K562 (cell line): ENCODE data around the gene SPOUT1. TPM values are rescaled to one million over a fixed set of nuclear protein-coding genes. Genes with fewer than 3 reads are reported as not detected.

ENCODE experiments used
- ATAC-seq: fragments of 200-7000 bp; cut with Tn5 transposase; 3 replicates; pipeline ENCODE4 v1.9.1; 2020; ENCODE audit warnings: moderate library complexity
- BruUV-seq: library from RNA; stranded (reverse); fragments of 400-500 nt; replicated peaks from 2 replicates; lab custom pipeline; 2021; lab: Mats Ljungman, UMichigan
- CTCF ChIA-PET: fragments of 300-600 bp; formaldehyde crosslinking; extraction: SDS; loops from one replicate; lab custom pipeline; 2021; ENCODE audit warnings: low intra/inter-chr PET ratio; lab: Yijun Ruan, JAX
- POLR2A ChIA-PET: fragments of 300-600, 350-650 bp; sonication (Branson Sonifier 250); formaldehyde crosslinking; extraction: SDS; loops from one replicate; lab custom pipeline; 2021; ENCODE audit warnings: antibody characterized with exemption, inconsistent platforms; lab: Yijun Ruan, JAX
- DNase-seq, 4 experiments: peaks; one replicate each; pipeline versions ENCODE4 v3.0.0 to v3.0.0-alpha.2; 2011 to 2018; ENCODE audit warnings: low spot score in 3 of 4, mixed read lengths in 3 of 4; ENCODE audit errors: extremely low read depth in 1 of 4
- FAIRE-seq: peaks from 2 replicates; lab custom pipeline; 2011; peaks lifted over from hg19 to GRCh38; lab: Jason Lieb, UNC
- H2AFZ ChIP-seq: 2 replicates; pipeline ENCODE4 v1.6.0; 2011; ENCODE audit warnings: low read depth, low read length, control low read depth, inconsistent platforms
- H3K27ac ChIP-seq: fragments of 200-600 bp; 3 replicates; pipeline ENCODE4 v1.8.0; 2011; ENCODE audit warnings: low read depth, mild to moderate bottlenecking, control low read depth, inconsistent platforms, low read length, moderate library complexity, mixed read lengths; ENCODE audit errors: extremely low read depth
- H3K27me3 ChIP-seq, 2 experiments: fragments of 300-600 bp in 1 of 2; 2 replicates in 1 of 2; 3 replicates in 1 of 2; pipeline versions ENCODE4 v1.6.0 to v1.8.0; 2011; ENCODE audit warnings: inconsistent platforms in 2 of 2, low read length in 2 of 2, mild to moderate bottlenecking in 1 of 2, mixed read lengths in 1 of 2, moderate library complexity in 1 of 2; ENCODE audit not compliant: control insufficient read depth in 2 of 2, insufficient read depth in 2 of 2
- H3K36me3 ChIP-seq: fragments of 300-600 bp; 3 replicates; pipeline ENCODE4 v1.8.0; 2011; ENCODE audit warnings: mild to moderate bottlenecking, low read length, inconsistent platforms; ENCODE audit not compliant: control insufficient read depth, insufficient read depth
- H3K4me1 ChIP-seq, 2 experiments: fragments of 200-600 bp in 1 of 2; replicated peaks in 1 of 2; 2 replicates in 1 of 2; 3 replicates in 1 of 2; pipeline versions ENCODE4 v1.5.1 to v1.8.0; 2011; ENCODE audit warnings: inconsistent platforms in 2 of 2, low read length in 2 of 2, mild to moderate bottlenecking in 1 of 2, mixed read lengths in 1 of 2, moderate library complexity in 1 of 2; ENCODE audit not compliant: control insufficient read depth in 2 of 2, insufficient read depth in 2 of 2
- H3K4me2 ChIP-seq: 2 replicates; pipeline ENCODE4 v1.6.1; 2011; ENCODE audit warnings: low read length, control low read depth, inconsistent platforms, mixed read lengths; ENCODE audit not compliant: insufficient read depth
- H3K4me3 ChIP-seq: fragments of 200-600 bp; sonication (generic), shearing (Covaris generic); 2 replicates; pipeline ENCODE4 v1.5.1; 2016; ENCODE audit warnings: control low read depth, inconsistent platforms
- H3K79me2 ChIP-seq: fragments of 200-600 bp; 3 replicates; pipeline ENCODE4 v1.8.0; 2011; ENCODE audit warnings: low read length, inconsistent platforms; ENCODE audit not compliant: control insufficient read depth, insufficient read depth
- H3K9ac ChIP-seq, 2 experiments: 2 replicates each; pipeline versions ENCODE4 v1.6.0 to v1.6.1; 2011; ENCODE audit warnings: low read depth in 2 of 2, low read length in 2 of 2, control low read depth in 1 of 2, inconsistent platforms in 1 of 2, mild to moderate bottlenecking in 1 of 2, mixed read lengths in 1 of 2; ENCODE audit not compliant: insufficient read depth in 1 of 2
- H3K9me1 ChIP-seq: one replicate; pipeline ENCODE4 v1.6.0; 2011; ENCODE audit warnings: inconsistent platforms, mild to moderate bottlenecking, low read length, moderate library complexity; ENCODE audit not compliant: control insufficient read depth, insufficient read depth
- H3K9me3 ChIP-seq: replicated peaks from 2 replicates; pipeline ENCODE4 v1.5.1; 2011; ENCODE audit warnings: low read depth, low read length, inconsistent platforms; ENCODE audit not compliant: control insufficient read depth, insufficient read depth
- H4K20me1 ChIP-seq: replicated peaks from 2 replicates; pipeline ENCODE4 v1.6.1; 2011; ENCODE audit warnings: low read length, inconsistent platforms, mixed read lengths; ENCODE audit not compliant: control insufficient read depth, insufficient read depth
- ARHGAP35 ChIP-seq: fragments of 450-650 bp; IDR thresholded peaks from 2 replicates; pipeline ENCODE4 v1.6.1; 2018; ENCODE audit not compliant: partially characterized antibody
- BACH1 ChIP-seq: fragments of 200-800 bp; sonication (Bioruptor generic); IDR thresholded peaks from 2 replicates; pipeline ENCODE4 v1.6.1; 2016; ENCODE audit warnings: missing genetic modification characterization, missing compliant biosample characterization
- CHD1 ChIP-seq: fragments of 200-600 bp; sonication (generic); IDR thresholded peaks from one replicate; pipeline ENCODE4 v1.6.1; 2012; ENCODE audit warnings: mild to moderate bottlenecking, moderate library complexity, low read length, inconsistent platforms
- LARP7 ChIP-seq: fragments of 450-650 bp; IDR thresholded peaks from 2 replicates; pipeline ENCODE4 v1.6.1; 2016
- MCM3 ChIP-seq: fragments of 450-650 bp; IDR thresholded peaks from 2 replicates; pipeline ENCODE4 v1.6.1; 2016
- MCM5 ChIP-seq: fragments of 450-650 bp; IDR thresholded peaks from 2 replicates; pipeline ENCODE4 v1.6.1; 2016; ENCODE audit warnings: low read depth
- MTA2 ChIP-seq: fragments of 450-650 bp; IDR thresholded peaks from 2 replicates; pipeline ENCODE4 v1.6.1; 2016; ENCODE audit warnings: low read depth
- NR2C1 ChIP-seq, 2 experiments: fragments of 450-650 bp; IDR thresholded peaks; 2 replicates each; pipeline ENCODE4 v1.6.1; 2017; ENCODE audit warnings: mild to moderate bottlenecking in 2 of 2, antibody characterized with exemption in 1 of 2, inconsistent platforms in 1 of 2, missing compliant biosample characterization in 1 of 2, missing genetic modification characterization in 1 of 2
- PTRF ChIP-seq: fragments of 450-650 bp; IDR thresholded peaks from 2 replicates; pipeline ENCODE4 v1.6.1; 2016; ENCODE audit warnings: mild to moderate bottlenecking, missing genetic modification characterization, missing compliant biosample characterization
- XRCC3 ChIP-seq: fragments of 450-650 bp; IDR thresholded peaks from 2 replicates; pipeline ENCODE4 v1.6.1; 2017; ENCODE audit warnings: mild to moderate bottlenecking, moderate library complexity
- ZNF134 ChIP-seq: fragments of 250-450 bp; sonication (Bioruptor Pico); conservative IDR thresholded peaks from 2 replicates; pipeline ENCODE4 v1.4.0; 2020
- ZNF785 ChIP-seq: fragments of 250-450 bp; sonication (Bioruptor Pico); IDR thresholded peaks from 2 replicates; pipeline ENCODE4 v1.4.0; 2020; ENCODE audit warnings: mild to moderate bottlenecking
- WGBS: fragments of 100-300 bp; shearing (Covaris generic); methylation state at CpG from one replicate; pipeline ENCODE4 v1.1.6; 2016; ENCODE audit warnings: low coverage, mixed read lengths; ENCODE audit not compliant: insufficient coverage; ENCODE audit errors: missing lambda C conversion rate; 5-methylcytosine and 5-hydroxymethylcytosine counted together
- in situ Hi-C: fragments of 300-500 bp; cut with MboI; formaldehyde crosslinking; loops from 4 replicates; pipeline ENCODE4 v1.15.0; 2018; ENCODE audit warnings: inconsistent platforms, mixed read lengths
- intact Hi-C: fragments of 100-400 bp; cut with micrococcal nuclease; formaldehyde crosslinking; loops from 2 replicates; pipeline ENCODE4 v1.14.2; 2022
- polyA plus RNA-seq, 8 experiments: library from polyadenylated mRNA; depleted of rRNA in 4 of 8; stranded (reverse) in 5 of 8; unstranded in 3 of 8; fragments of >200 nt; fragmentation: Nextera tagmentation in 2 of 8; fragmentation: Illumina TruSeq in 1 of 8; extraction: Ambion mirVana in 2 of 8; extraction: Trizol in 1 of 8; gene quantifications; 2 replicates each; pipeline versions ENCODE4 v1.2.1 to v1.2.3, GENCODE V29; 2011 to 2014; ENCODE audit warnings: inconsistent platforms in 1 of 8, missing spikeins in 1 of 8
- total RNA-seq, 7 experiments: library from RNA; depleted of rRNA in 6 of 7; stranded (reverse); fragments of >200 nt in 6 of 7; fragmentation: Illumina TruSeq in 2 of 7; extraction: Trizol in 2 of 7; gene quantifications; 2 replicates each; pipeline versions ENCODE4 v1.2.1 to v1.2.3, GENCODE V29; 2011 to 2021; ENCODE audit warnings: low replicate concordance in 1 of 7
- TF ChIP-seq, protein P1 (sequence below): fragments of 250-450 bp; sonication (Bioruptor Pico); IDR thresholded peaks from 2 replicates; pipeline ENCODE4 v1.8.0; 2022; ENCODE audit warnings: moderate library complexity, mild to moderate bottlenecking, inconsistent platforms
- TF ChIP-seq, protein P2 (sequence below): fragments of 250-450 bp; sonication (Bioruptor Pico); IDR thresholded peaks from 2 replicates; pipeline ENCODE4 v1.5.0; 2021; ENCODE audit warnings: mild to moderate bottlenecking, borderline replicate concordance
- TF ChIP-seq, protein P3 (sequence below): fragments of 450-650 bp; conservative IDR thresholded peaks from 2 replicates; pipeline ENCODE4 v1.6.1; 2016; ENCODE audit warnings: missing genetic modification characterization, low read depth, mild to moderate bottlenecking, control low read depth, missing compliant biosample characterization

Gene SPOUT1
- total and polyA plus RNA-seq, 9 of the 15 experiments (the other 6 are each of a cell fraction or from before 2014, with no cell fraction given), result 10.6 to 121 (median 37.4) TPM

DNA sequence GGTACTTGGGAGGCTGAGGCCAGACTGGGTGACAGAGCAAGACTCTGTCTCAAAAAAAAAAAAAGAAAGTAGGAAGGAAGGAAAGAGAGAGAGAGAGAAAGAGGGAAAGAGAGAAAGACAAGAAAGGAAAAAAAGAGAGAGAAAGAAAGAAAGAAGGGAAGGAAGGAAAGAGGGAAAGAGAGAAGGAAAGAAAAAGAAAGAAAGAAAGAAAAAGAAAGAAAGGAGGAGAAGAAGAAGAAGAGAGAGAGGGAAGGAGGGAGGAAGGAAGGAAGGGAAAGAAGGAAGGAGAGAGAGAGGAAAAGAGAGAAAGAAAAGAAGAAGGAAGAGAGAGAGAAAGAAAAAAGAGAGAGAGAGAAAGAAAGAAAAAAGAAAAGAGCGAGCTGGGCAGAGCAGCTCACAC lies 54.8 kb downstream of the SPOUT1 start:
- H3K27ac ChIP-seq, result no peak overlapping the region
- CTCF ChIA-PET, result no interaction called here
- in situ Hi-C loops (no loop called here), intact Hi-C loops (no loop called here)
- BruUV-seq, result no TSS peak
- H3K9ac ChIP-seq, result no peak overlapping the region
- FAIRE-seq, result no peak
- peaks cover 18% of the 10 kb centered on the region for H3K79me2 ChIP-seq
- peaks cover 5 to 16% of the 10 kb centered on the region in 2 experiments; a peak in 3 of 5 replicates for H3K4me1 ChIP-seq
- H2AFZ ChIP-seq, result no peak overlapping the region
- H3K4me2 ChIP-seq, result no peak overlapping the region
- no peaks in the 10 kb centered on the region for H3K9me3 ChIP-seq
- WGBS, result 100% methylated on average over 1 of the region's 1 CpG
- DNase-seq, result no peak
- H3K27me3 ChIP-seq, result no peaks in the 10 kb centered on the region
- H3K9me1 ChIP-seq, result no peaks in the 10 kb centered on the region
- no peaks in the 10 kb centered on the region for H4K20me1 ChIP-seq
- H3K36me3 ChIP-seq, result no peaks in the 10 kb centered on the region; the same call in 2 of the 3 replicates
- H3K4me3 ChIP-seq, result no peak overlapping the region
- POLR2A ChIA-PET, result no interaction called here
- ATAC-seq, result no peak
- TF ChIP-seq, protein P1, sequence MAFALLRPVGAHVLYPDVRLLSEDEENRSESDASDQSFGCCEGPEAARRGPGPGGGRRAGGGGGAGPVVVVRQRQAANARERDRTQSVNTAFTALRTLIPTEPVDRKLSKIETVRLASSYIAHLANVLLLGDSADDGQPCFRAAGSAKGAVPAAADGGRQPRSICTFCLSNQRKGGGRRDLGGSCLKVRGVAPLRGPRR, result no peak
- TF ChIP-seq NR2C1 (IDR thresholded peaks at IDR 0.05) (0 out of 2 replicates have a peak, but pooled peaks have one; percentile 11), NR2C1 (tag; IDR thresholded peaks at IDR 0.05) (no peak), MCM3 (no peak), BACH1 (no peak), MTA2 (peak; percentile 30; the same call in 1 of the 2 replicates), MCM5 (no peak), ARHGAP35 (no peak), XRCC3 (no peak), CHD1 (no peak), ZNF785 (CRISPR knock-in tag) (no peak), ZNF134 (CRISPR knock-in tag) (no peak), LARP7 (peak; percentile 51; the same call in 1 of the 2 replicates), PTRF (tag) (no peak)
- TF ChIP-seq, protein P2, sequence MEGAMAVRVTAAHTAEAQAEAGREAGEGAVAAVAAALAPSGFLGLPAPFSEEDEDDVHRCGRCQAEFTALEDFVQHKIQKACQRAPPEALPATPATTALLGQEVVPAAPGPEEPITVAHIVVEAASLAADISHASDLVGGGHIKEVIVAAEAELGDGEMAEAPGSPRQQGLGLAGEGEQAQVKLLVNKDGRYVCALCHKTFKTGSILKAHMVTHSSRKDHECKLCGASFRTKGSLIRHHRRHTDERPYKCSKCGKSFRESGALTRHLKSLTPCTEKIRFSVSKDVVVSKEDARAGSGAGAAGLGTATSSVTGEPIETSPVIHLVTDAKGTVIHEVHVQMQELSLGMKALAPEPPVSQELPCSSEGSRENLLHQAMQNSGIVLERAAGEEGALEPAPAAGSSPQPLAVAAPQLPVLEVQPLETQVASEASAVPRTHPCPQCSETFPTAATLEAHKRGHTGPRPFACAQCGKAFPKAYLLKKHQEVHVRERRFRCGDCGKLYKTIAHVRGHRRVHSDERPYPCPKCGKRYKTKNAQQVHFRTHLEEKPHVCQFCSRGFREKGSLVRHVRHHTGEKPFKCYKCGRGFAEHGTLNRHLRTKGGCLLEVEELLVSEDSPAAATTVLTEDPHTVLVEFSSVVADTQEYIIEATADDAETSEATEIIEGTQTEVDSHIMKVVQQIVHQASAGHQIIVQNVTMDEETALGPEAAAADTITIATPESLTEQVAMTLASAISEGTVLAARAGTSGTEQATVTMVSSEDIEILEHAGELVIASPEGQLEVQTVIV, result no peak
- TF ChIP-seq, protein P3, sequence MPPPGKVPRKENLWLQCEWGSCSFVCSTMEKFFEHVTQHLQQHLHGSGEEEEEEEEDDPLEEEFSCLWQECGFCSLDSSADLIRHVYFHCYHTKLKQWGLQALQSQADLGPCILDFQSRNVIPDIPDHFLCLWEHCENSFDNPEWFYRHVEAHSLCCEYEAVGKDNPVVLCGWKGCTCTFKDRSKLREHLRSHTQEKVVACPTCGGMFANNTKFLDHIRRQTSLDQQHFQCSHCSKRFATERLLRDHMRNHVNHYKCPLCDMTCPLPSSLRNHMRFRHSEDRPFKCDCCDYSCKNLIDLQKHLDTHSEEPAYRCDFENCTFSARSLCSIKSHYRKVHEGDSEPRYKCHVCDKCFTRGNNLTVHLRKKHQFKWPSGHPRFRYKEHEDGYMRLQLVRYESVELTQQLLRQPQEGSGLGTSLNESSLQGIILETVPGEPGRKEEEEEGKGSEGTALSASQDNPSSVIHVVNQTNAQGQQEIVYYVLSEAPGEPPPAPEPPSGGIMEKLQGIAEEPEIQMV, result peak; percentile 53; the same call in 1 of the 2 replicates
